Nephron (organoid): Measurements from ENCODE around the gene FAM222B.

Source experiments
- H3K27ac Mint-ChIP-seq, 3 experiments: 2 replicates each; pipeline ENCODE4 v1.8.0; 2020; ENCODE audit warnings: mixed read lengths in 3 of 3, mild to moderate bottlenecking in 2 of 3, moderate library complexity in 1 of 3
- H3K27me3 Mint-ChIP-seq: 2 replicates; pipeline ENCODE4 v1.8.0; 2021; ENCODE audit warnings: low read depth, mild to moderate bottlenecking, moderate library complexity, mixed read lengths
- H3K36me3 Mint-ChIP-seq: 2 replicates; pipeline ENCODE4 v1.8.0; 2020; ENCODE audit warnings: low read depth, mixed read lengths
- H3K4me1 Mint-ChIP-seq: 2 replicates; pipeline ENCODE4 v1.8.0; 2020; ENCODE audit warnings: mixed read lengths
- H3K4me3 Mint-ChIP-seq, 3 experiments: 2 replicates each; pipeline ENCODE4 v1.8.0; 2020; ENCODE audit warnings: mild to moderate bottlenecking in 3 of 3, mixed read lengths in 3 of 3, moderate library complexity in 2 of 3
- H3K9me3 Mint-ChIP-seq: 2 replicates; pipeline ENCODE4 v1.8.0; 2020; ENCODE audit warnings: mixed read lengths
- TF ChIP-seq, protein P1 (sequence below), 3 experiments: fragments of 200-600 bp; sonication (generic); IDR thresholded peaks; one replicate each; pipeline ENCODE4 v1.5.0; 2021; ENCODE audit warnings: antibody characterized with exemption in 3 of 3; ENCODE audit not compliant: unreplicated experiment in 3 of 3

The FAM222B gene

GRCh38 chr17:28741358-28742349 is 100.9 kb downstream of the FAM222B start:
- no peak overlapping the region for H3K27ac Mint-ChIP-seq
- no peaks in the 10 kb centered on the region for H3K9me3 Mint-ChIP-seq
- peak overlapping the region in 2 of 3 experiments; percentile 17 to 36 for H3K4me3 Mint-ChIP-seq

DNA sequence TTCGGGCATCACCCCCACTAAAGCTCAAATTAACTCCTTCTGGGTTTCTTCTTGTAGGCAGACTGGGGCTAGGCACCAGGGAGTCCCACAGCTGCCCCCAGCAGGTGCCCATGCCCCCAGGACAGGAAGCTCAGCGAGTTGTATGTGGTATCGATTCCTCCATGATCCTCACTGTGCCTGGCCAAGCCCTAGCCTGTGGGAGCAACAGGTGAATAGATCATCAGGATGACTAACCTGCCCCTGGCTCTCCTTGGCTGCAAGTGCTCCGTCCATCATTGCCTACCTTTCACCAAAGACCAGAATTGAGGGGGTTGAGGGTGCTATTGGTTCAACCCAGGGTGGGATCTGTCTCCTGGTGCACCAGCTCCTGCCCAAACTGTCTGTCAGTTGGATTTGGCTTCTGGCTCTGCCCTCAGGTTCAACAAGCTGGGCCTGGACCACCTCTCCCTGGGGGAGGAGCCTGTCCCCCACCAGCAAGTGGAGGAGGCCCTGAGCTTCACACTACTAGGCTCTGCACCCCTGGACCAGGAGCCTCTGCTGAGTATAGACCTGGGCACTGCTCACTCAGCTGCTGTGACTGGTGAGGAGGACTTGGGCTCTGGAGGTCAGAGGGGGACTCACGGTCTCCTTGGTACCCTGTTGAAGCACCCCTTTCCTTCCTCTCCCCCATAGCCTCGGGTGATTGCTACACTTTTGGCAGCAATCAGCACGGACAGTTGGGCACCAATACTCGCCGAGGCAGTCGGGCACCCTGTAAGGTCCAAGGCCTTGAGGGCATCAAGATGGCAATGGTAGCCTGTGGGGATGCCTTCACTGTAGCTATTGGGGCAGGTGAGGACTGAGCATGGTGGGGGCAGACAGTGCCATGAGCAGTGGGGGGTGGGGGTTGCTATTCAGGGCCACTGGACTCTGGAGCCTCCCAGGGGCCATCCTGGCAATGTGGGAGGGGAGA is 101.9 kb downstream of the FAM222B start:
- H3K4me3 Mint-ChIP-seq, result peak overlapping the region in 1 of 3 experiments; percentile 17
- H3K27ac Mint-ChIP-seq, result no peak overlapping the region
- H3K9me3 Mint-ChIP-seq, result no peaks in the 10 kb centered on the region
- H3K36me3 Mint-ChIP-seq, result peaks cover 6% of the 10 kb centered on the region
- TF ChIP-seq, protein P1, sequence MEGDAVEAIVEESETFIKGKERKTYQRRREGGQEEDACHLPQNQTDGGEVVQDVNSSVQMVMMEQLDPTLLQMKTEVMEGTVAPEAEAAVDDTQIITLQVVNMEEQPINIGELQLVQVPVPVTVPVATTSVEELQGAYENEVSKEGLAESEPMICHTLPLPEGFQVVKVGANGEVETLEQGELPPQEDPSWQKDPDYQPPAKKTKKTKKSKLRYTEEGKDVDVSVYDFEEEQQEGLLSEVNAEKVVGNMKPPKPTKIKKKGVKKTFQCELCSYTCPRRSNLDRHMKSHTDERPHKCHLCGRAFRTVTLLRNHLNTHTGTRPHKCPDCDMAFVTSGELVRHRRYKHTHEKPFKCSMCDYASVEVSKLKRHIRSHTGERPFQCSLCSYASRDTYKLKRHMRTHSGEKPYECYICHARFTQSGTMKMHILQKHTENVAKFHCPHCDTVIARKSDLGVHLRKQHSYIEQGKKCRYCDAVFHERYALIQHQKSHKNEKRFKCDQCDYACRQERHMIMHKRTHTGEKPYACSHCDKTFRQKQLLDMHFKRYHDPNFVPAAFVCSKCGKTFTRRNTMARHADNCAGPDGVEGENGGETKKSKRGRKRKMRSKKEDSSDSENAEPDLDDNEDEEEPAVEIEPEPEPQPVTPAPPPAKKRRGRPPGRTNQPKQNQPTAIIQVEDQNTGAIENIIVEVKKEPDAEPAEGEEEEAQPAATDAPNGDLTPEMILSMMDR (IDR thresholded peaks at IDR 0.05; ENCODE audit: unreplicated experiment in 3 of 3), result no peak
- no peaks in the 10 kb centered on the region for H3K4me1 Mint-ChIP-seq
- H3K27me3 Mint-ChIP-seq, result no peaks in the 10 kb centered on the region

More at GRCh38 chr17:28741358-28742349, 100.9 kb downstream of the FAM222B start:
- no peaks in the 10 kb centered on the region for H3K27me3 Mint-ChIP-seq
- peaks cover 6% of the 10 kb centered on the region for H3K36me3 Mint-ChIP-seq
- peaks cover 9% of the 10 kb centered on the region for H3K4me1 Mint-ChIP-seq
- TF ChIP-seq, protein P1 (IDR thresholded peaks at IDR 0.05; ENCODE audit: unreplicated experiment in 3 of 3), result no peak

- Mint-ChIP-seq H3K27me3 (no peaks in the 10 kb centered on the region), H3K27ac (peak overlapping the region in 1 of 3 experiments; percentile 56), H3K4me1 (no peaks in the 10 kb centered on the region), H3K4me3 (no peak overlapping the region), H3K36me3 (peaks cover 6% of the 10 kb centered on the region), H3K9me3 (no peaks in the 10 kb centered on the region)
- TF ChIP-seq, protein P1 (IDR thresholded peaks at IDR 0.05; ENCODE audit: unreplicated experiment in 3 of 3), result no peak
Observed at GRCh38 chr17:28738680-28739384, 103.8 kb downstream of the FAM222B start.

- peaks cover 6% of the 10 kb centered on the region for H3K36me3 Mint-ChIP-seq
- TF ChIP-seq, protein P1 (IDR thresholded peaks at IDR 0.05; ENCODE audit: unreplicated experiment in 3 of 3), result no peak
- H3K27me3 Mint-ChIP-seq, result no peaks in the 10 kb centered on the region
- H3K4me3 Mint-ChIP-seq, result no peak overlapping the region
- H3K9me3 Mint-ChIP-seq, result no peaks in the 10 kb centered on the region
- peak overlapping the region in 1 of 3 experiments; percentile 56 for H3K27ac Mint-ChIP-seq
- H3K4me1 Mint-ChIP-seq, result no peaks in the 10 kb centered on the region
Observed at GRCh38 chr17:28737770-28738679, 104.6 kb downstream of the FAM222B start.
